Muscle layer of colon (tissue), 2 donors: ENCODE measurements around the gene GPR157.
"Not testable (repeated sequence)": the region's sequence is repeated elsewhere in the genome, so short reads cannot be mapped to it uniquely, and the experiment has no call there.

Source experiments
- H3K27ac ChIP-seq: one replicate; pipeline ENCODE4 v1.7.0; 2013; ENCODE audit warnings: low read depth, mild to moderate bottlenecking, low read length, moderate library complexity
- H3K27me3 ChIP-seq, 2 donors: one replicate each; pipeline ENCODE4 v1.7.0; 2013; ENCODE audit warnings: low read length in 2 of 2, mild to moderate bottlenecking in 2 of 2; ENCODE audit not compliant: insufficient read depth in 2 of 2, control insufficient read depth in 1 of 2
- H3K36me3 ChIP-seq: one replicate; pipeline ENCODE4 v1.7.0; 2013; ENCODE audit warnings: mild to moderate bottlenecking, low read length; ENCODE audit not compliant: insufficient read depth
- H3K4me1 ChIP-seq: one replicate; pipeline ENCODE4 v1.7.0; 2013; ENCODE audit warnings: mild to moderate bottlenecking, low read length; ENCODE audit not compliant: insufficient read depth
- H3K4me3 ChIP-seq, 2 donors: one replicate each; pipeline ENCODE4 v1.7.0; 2013; ENCODE audit warnings: low read length in 2 of 2, low read depth in 1 of 2, mild to moderate bottlenecking in 1 of 2, moderate library complexity in 1 of 2
- H3K9ac ChIP-seq: one replicate; pipeline ENCODE4 v1.7.0; 2013; ENCODE audit warnings: low read length
- H3K9me3 ChIP-seq: one replicate; pipeline ENCODE4 v1.7.0; 2013; ENCODE audit warnings: mild to moderate bottlenecking, low read length
- donor health status: abdominal sarcoma.
- donor health status: Adenocarcinoma of cecum.

Gene GPR157

GRCh38 chr1:9097947-9098705 lies 30.8 kb downstream of the GPR157 start:
- H3K27ac ChIP-seq = no peak overlapping the region
- no peak overlapping the region for H3K9ac ChIP-seq

GRCh38 chr1:9095818-9096217 lies 33.1 kb downstream of the GPR157 start:
- Histone ChIP-seq H3K4me1 (no peaks in the 10 kb centered on the region), H3K27me3 (no peaks in the 10 kb centered on the region), H3K4me3 (no peak overlapping the region), H3K27ac (no peak overlapping the region), H3K9me3 (no peaks in the 10 kb centered on the region), H3K36me3 (no peaks in the 10 kb centered on the region), H3K9ac (no peak overlapping the region)

More at GRCh38 chr1:9097947-9098705, 30.8 kb downstream of the GPR157 start:
- no peaks in the 10 kb centered on the region for H3K4me1 ChIP-seq
- no peak overlapping the region for H3K4me3 ChIP-seq
- H3K36me3 ChIP-seq = peaks cover 5% of the 10 kb centered on the region
- H3K27me3 ChIP-seq = no peaks in the 10 kb centered on the region
- no peaks in the 10 kb centered on the region for H3K9me3 ChIP-seq

GRCh38 chr1:9093996-9094595 lies 34.8 kb downstream of the GPR157 start:
- not testable (repeated sequence) for H3K27ac ChIP-seq, H3K36me3 ChIP-seq, H3K9ac ChIP-seq, H3K9me3 ChIP-seq, H3K4me3 ChIP-seq, H3K27me3 ChIP-seq, H3K4me1 ChIP-seq

GRCh38 chr1:9093581-9093980 lies 35.3 kb downstream of the GPR157 start:
- Histone ChIP-seq H3K27me3 (no peaks in the 10 kb centered on the region), H3K36me3 (no peaks in the 10 kb centered on the region), H3K9me3 (no peaks in the 10 kb centered on the region), H3K4me1 (no peaks in the 10 kb centered on the region), H3K4me3 (no peak overlapping the region), H3K9ac (no peak overlapping the region), H3K27ac (no peak overlapping the region)

GRCh38 chr1:9093091-9093490 lies 35.8 kb downstream of the GPR157 start:
- no peaks in the 10 kb centered on the region for H3K9me3 ChIP-seq
- H3K27ac ChIP-seq = no peak overlapping the region
- no peak overlapping the region for H3K4me3 ChIP-seq
- H3K36me3 ChIP-seq = no peaks in the 10 kb centered on the region
- no peak overlapping the region for H3K9ac ChIP-seq
- no peaks in the 10 kb centered on the region for H3K4me1 ChIP-seq
- no peaks in the 10 kb centered on the region for H3K27me3 ChIP-seq

- no peak overlapping the region for H3K27ac ChIP-seq
- H3K4me3 ChIP-seq = no peak overlapping the region
- no peak overlapping the region for H3K9ac ChIP-seq
- H3K36me3 ChIP-seq = no peaks in the 10 kb centered on the region
- peaks cover 21% of the 10 kb centered on the region for H3K4me1 ChIP-seq
- H3K27me3 ChIP-seq = no peaks in the 10 kb centered on the region
- H3K9me3 ChIP-seq = no peaks in the 10 kb centered on the region
Measured at GRCh38 chr1:9088807-9089206, 40.1 kb downstream of the GPR157 start.

GRCh38 chr1:9087411-9088125 lies 41.3 kb downstream of the GPR157 start:
- Histone ChIP-seq H3K27ac (no peak overlapping the region), H3K4me1 (peaks cover 21% of the 10 kb centered on the region), H3K9ac (no peak overlapping the region), H3K4me3 (no peak overlapping the region), H3K9me3 (no peaks in the 10 kb centered on the region), H3K27me3 (no peaks in the 10 kb centered on the region), H3K36me3 (no peaks in the 10 kb centered on the region)

GRCh38 chr1:9086796-9087195 lies 42.1 kb downstream of the GPR157 start:
- Histone ChIP-seq H3K9me3 (no peaks in the 10 kb centered on the region), H3K4me1 (peaks cover 21% of the 10 kb centered on the region), H3K27me3 (no peaks in the 10 kb centered on the region), H3K36me3 (no peaks in the 10 kb centered on the region), H3K27ac (no peak overlapping the region), H3K9ac (no peak overlapping the region), H3K4me3 (no peak overlapping the region)

- Histone ChIP-seq H3K27me3 (no peaks in the 10 kb centered on the region), H3K4me3 (no peak overlapping the region), H3K9me3 (no peaks in the 10 kb centered on the region), H3K27ac (no peak overlapping the region), H3K9ac (no peak overlapping the region), H3K36me3 (no peaks in the 10 kb centered on the region), H3K4me1 (peaks cover 21% of the 10 kb centered on the region)
Measured at GRCh38 chr1:9086045-9086444, 42.9 kb downstream of the GPR157 start.

- H3K4me3 ChIP-seq = no peak overlapping the region
- H3K9ac ChIP-seq = no peak overlapping the region
- no peaks in the 10 kb centered on the region for H3K36me3 ChIP-seq
- no peak overlapping the region for H3K27ac ChIP-seq
- H3K9me3 ChIP-seq = no peaks in the 10 kb centered on the region
- peaks cover 21% of the 10 kb centered on the region for H3K4me1 ChIP-seq
- H3K27me3 ChIP-seq = no peaks in the 10 kb centered on the region
Measured at GRCh38 chr1:9085306-9085940, 43.5 kb downstream of the GPR157 start.

- Histone ChIP-seq H3K9me3 (no peaks in the 10 kb centered on the region), H3K9ac (no peak overlapping the region), H3K4me3 (no peak overlapping the region), H3K27me3 (no peaks in the 10 kb centered on the region), H3K4me1 (peaks cover 21% of the 10 kb centered on the region), H3K36me3 (no peaks in the 10 kb centered on the region), H3K27ac (no peak overlapping the region)
Measured at GRCh38 chr1:9084906-9085305, 44.0 kb downstream of the GPR157 start.
